ENCODE measurements around the gene SVIL. TPM values are rescaled to one million over a fixed set of nuclear protein-coding genes. Genes with fewer than 3 reads are reported as not detected.
"Not testable (repeated sequence)": the region's sequence is repeated elsewhere in the genome, so short reads cannot be mapped to it uniquely, and the experiment has no call there.

SVIL gene
- total RNA-seq, 3 donors from 2014 or later (not counting 1 experiment from before 2014, with no cell fraction given) = 24.9 to 57.2 (median 33.5) TPM

- 81% methylated on average over 12 of the region's 13 CpGs for WGBS (ENCODE audit: insufficient coverage)
- intact Hi-C loops (cut with micrococcal nuclease) = no loop called here
Observed at GRCh38 chr10:29508554-29509244, 126.1 kb downstream of the SVIL start.

DNA sequence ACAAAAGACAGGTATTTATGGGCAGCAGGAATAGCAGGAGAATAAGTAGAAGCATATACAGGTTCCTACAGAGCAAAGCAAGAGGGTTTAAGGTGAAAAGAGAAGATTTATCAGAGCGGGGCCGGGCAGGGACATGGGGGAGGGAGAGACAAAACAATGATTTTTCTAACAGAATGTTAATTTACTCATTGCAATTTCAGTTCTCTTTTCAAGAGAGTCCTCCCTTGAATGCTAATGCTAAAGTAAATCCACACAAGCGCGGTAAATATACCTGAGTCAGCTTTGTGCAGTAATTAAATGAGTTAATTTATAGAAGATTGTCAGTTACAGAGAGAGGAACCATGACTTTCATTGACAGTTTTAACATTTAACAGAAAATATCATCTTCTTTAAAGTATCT, 127.0 kb downstream of the SVIL start:
- H3K27me3 ChIP-seq (ENCODE audit: control insufficient read depth, insufficient read depth, low read length); H3K27me3 Mint-ChIP-seq (ENCODE audit: low read depth in 2 of 2); H3K4me3 Mint-ChIP-seq; H3K4me3 ChIP-seq (ENCODE audit: low read length); H3K36me3 ChIP-seq (ENCODE audit: control insufficient read depth, insufficient read depth, low read length); ATAC-seq; DNase-seq; H3K9me3 ChIP-seq (ENCODE audit: control insufficient read depth, insufficient read depth, low read length); H3K4me1 ChIP-seq (ENCODE audit: control insufficient read depth, insufficient read depth, low read length); H3K4me1 Mint-ChIP-seq; H3K9me3 Mint-ChIP-seq; intact Hi-C loops (cut with micrococcal nuclease); H3K27ac Mint-ChIP-seq; H3K27ac ChIP-seq (ENCODE audit: low read length); H3K36me3 Mint-ChIP-seq: not testable (repeated sequence)
- no CpG with 5 or more reads among the region's 4 CpGs for WGBS (ENCODE audit: insufficient coverage)

More at GRCh38 chr10:29508554-29509244, 126.1 kb downstream of the SVIL start:
- Mint-ChIP-seq H3K9me3 (no peaks in the 10 kb centered on the region), H3K4me3 (no peak overlapping the region), H3K27ac (peak overlapping the region in 1 of 2 donors; percentile 50), H3K4me1 (peaks cover 0 to 6% of the 10 kb centered on the region in 2 donors), H3K27me3 (ENCODE audit: low read depth in 2 of 2) (no peaks in the 10 kb centered on the region), H3K36me3 (no peaks in the 10 kb centered on the region)
- DNase-seq = no peak
- no peaks in the 10 kb centered on the region for H3K36me3 ChIP-seq (ENCODE audit: control insufficient read depth, insufficient read depth, low read length)
- TF ChIP-seq CTCF (IDR thresholded peaks at IDR 0.05) = no peak
- H3K4me3 ChIP-seq (ENCODE audit: low read length) = no peak overlapping the region
- H3K9me3 ChIP-seq (ENCODE audit: control insufficient read depth, insufficient read depth, low read length) = no peaks in the 10 kb centered on the region
- H3K27me3 ChIP-seq (ENCODE audit: control insufficient read depth, insufficient read depth, low read length) = no peaks in the 10 kb centered on the region
- no peak overlapping the region for H3K27ac ChIP-seq (ENCODE audit: low read length)
- ATAC-seq = no peak
- H3K4me1 ChIP-seq (ENCODE audit: control insufficient read depth, insufficient read depth, low read length) = no peaks in the 10 kb centered on the region

GRCh38 chr10:29506324-29506921, 128.3 kb downstream of the SVIL start:
- H3K27ac Mint-ChIP-seq; H3K4me3 Mint-ChIP-seq; H3K27me3 Mint-ChIP-seq (ENCODE audit: low read depth in 2 of 2); H3K9me3 Mint-ChIP-seq; H3K9me3 ChIP-seq (ENCODE audit: control insufficient read depth, insufficient read depth, low read length); H3K27me3 ChIP-seq (ENCODE audit: control insufficient read depth, insufficient read depth, low read length); intact Hi-C loops (cut with micrococcal nuclease); ATAC-seq; H3K36me3 ChIP-seq (ENCODE audit: control insufficient read depth, insufficient read depth, low read length); DNase-seq; H3K4me3 ChIP-seq (ENCODE audit: low read length); H3K27ac ChIP-seq (ENCODE audit: low read length); H3K4me1 ChIP-seq (ENCODE audit: control insufficient read depth, insufficient read depth, low read length); H3K4me1 Mint-ChIP-seq; H3K36me3 Mint-ChIP-seq: not testable (repeated sequence)
- 94% methylated on average over 6 of the region's 11 CpGs for WGBS (ENCODE audit: insufficient coverage)

DNA sequence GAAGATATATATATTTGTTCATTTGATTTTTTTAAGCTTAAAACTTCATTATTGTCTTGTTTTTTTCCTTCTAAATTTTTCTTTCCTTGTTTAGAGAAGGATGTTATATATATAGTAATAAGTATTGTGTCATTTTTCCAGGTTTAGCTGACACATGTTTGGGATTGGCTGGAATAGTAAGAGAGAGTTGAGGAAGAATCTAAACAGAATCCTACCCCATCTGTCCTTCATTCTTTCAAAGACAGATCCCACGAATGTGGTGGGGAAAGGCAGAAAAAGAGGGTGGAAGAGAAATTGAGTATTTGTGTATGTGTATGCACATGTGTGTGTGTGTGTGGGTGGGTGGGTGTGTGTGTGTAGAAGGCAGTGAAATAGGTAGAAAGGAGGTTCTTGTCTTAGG, 132.4 kb downstream of the SVIL start:
- Mint-ChIP-seq H3K9me3 (no peaks in the 10 kb centered on the region), H3K27ac (no peak overlapping the region), H3K36me3 (no peaks in the 10 kb centered on the region), H3K4me1 (no peaks in the 10 kb centered on the region), H3K4me3 (no peak overlapping the region), H3K27me3 (ENCODE audit: low read depth in 2 of 2) (no peaks in the 10 kb centered on the region)
- DNase-seq (no peak), ATAC-seq (no peak)
- TF ChIP-seq CTCF (IDR thresholded peaks at IDR 0.05) = no peak
- Histone ChIP-seq H3K27ac (ENCODE audit: low read length) (no peak overlapping the region), H3K4me3 (ENCODE audit: low read length) (no peak overlapping the region), H3K36me3 (ENCODE audit: control insufficient read depth, insufficient read depth, low read length) (no peaks in the 10 kb centered on the region), H3K27me3 (ENCODE audit: control insufficient read depth, insufficient read depth, low read length) (no peaks in the 10 kb centered on the region), H3K9me3 (ENCODE audit: control insufficient read depth, insufficient read depth, low read length) (no peaks in the 10 kb centered on the region), H3K4me1 (ENCODE audit: control insufficient read depth, insufficient read depth, low read length) (no peaks in the 10 kb centered on the region)
- 94% methylated on average over 1 of the region's 1 CpG for WGBS (ENCODE audit: insufficient coverage)
- intact Hi-C loops (cut with micrococcal nuclease) = no loop called here

Measured in natural killer cell (primary cell).